Fibroblast of the aortic adventitia (primary cell): Measurements from ENCODE around the gene PNMA6F. TPM values are rescaled to one million over a fixed set of nuclear protein-coding genes. Genes with fewer than 3 reads are reported as not detected.
A peak's percentile ranks its signal among the peaks of the same experiment; 100 is the strongest.

Source experiments
- DNase-seq: peaks from one replicate; pipeline ENCODE4 v3.0.0-alpha.2; 2010; ENCODE audit warnings: low read depth
- H3K4me3 ChIP-seq: 2 replicates; pipeline ENCODE4 v1.5.1; 2011; ENCODE audit warnings: low read depth, mild to moderate bottlenecking, control low read depth, low read length, moderate library complexity
- CTCF ChIP-seq: IDR thresholded peaks from 2 replicates; pipeline ENCODE4 v1.5.1; 2011; ENCODE audit warnings: mild to moderate bottlenecking, low read length, control low read depth, inconsistent platforms; ENCODE audit not compliant: insufficient read depth
- total RNA-seq: library from RNA; depleted of rRNA; stranded (reverse); fragments of >200 nt; gene quantifications from 2 replicates; pipeline ENCODE4 v1.2.3, GENCODE V29; 2012; ENCODE audit warnings: low replicate concordance

The PNMA6F gene
- total RNA-seq, 1 donor: not detected

- no peak for TF ChIP-seq CTCF
- DNase-seq: no peak
- no peak overlapping the region for H3K4me3 ChIP-seq
These were observed 9.5 kb downstream of the PNMA6F start for GRCh38 chrX:153312041-153312440.

- no peak for DNase-seq
- H3K4me3 ChIP-seq: no peak overlapping the region
- TF ChIP-seq CTCF: no peak
These were observed 10.7 kb downstream of the PNMA6F start for GRCh38 chrX:153310901-153311300.

- no peak overlapping the region for H3K4me3 ChIP-seq
- TF ChIP-seq CTCF: no peak
- DNase-seq: peak; percentile 2
These were observed 14.0 kb downstream of the PNMA6F start for GRCh38 chrX:153307276-153308178.

- TF ChIP-seq CTCF: no peak
- no peak for DNase-seq
- no peak overlapping the region for H3K4me3 ChIP-seq
These were observed 14.9 kb downstream of the PNMA6F start for GRCh38 chrX:153306527-153307115.

- no peak overlapping the region for H3K4me3 ChIP-seq
- no peak for TF ChIP-seq CTCF
- DNase-seq: no peak
These were observed 15.6 kb downstream of the PNMA6F start for GRCh38 chrX:153305972-153306371.

- TF ChIP-seq CTCF: no peak
- no peak overlapping the region for H3K4me3 ChIP-seq
- no peak for DNase-seq
These were observed 16.4 kb downstream of the PNMA6F start for GRCh38 chrX:153304988-153305736.
